ENCODE data around the gene IMMT. TPM values are rescaled to one million over a fixed set of nuclear protein-coding genes. Genes with fewer than 3 reads are reported as not detected.

IMMT gene
- total and polyA plus RNA-seq, 5 donors from 2014 or later: 58.4 to 71.3 (median 62.3) TPM

GRCh38 chr2:86239326-86239725 is 44.1 kb upstream of the IMMT start:
- ATAC-seq (ENCODE audit: low read depth in 2 of 2) (no peak), DNase-seq (no peak)
- no peaks in the 10 kb centered on the region for H3K36me3 Mint-ChIP-seq
- no peaks in the 10 kb centered on the region for H3K9me3 Mint-ChIP-seq
- peaks cover 11% of the 10 kb centered on the region for H3K27me3 Mint-ChIP-seq
- Histone ChIP-seq H3K27me3 (ENCODE audit: control insufficient read depth, insufficient read depth, low read length) (no peaks in the 10 kb centered on the region), H3K27ac (ENCODE audit: insufficient read depth, low read length, poor library complexity, severe bottlenecking) (no peak overlapping the region), H3K4me3 (ENCODE audit: low read depth, low read length) (no peak overlapping the region), H3K9me3 (ENCODE audit: control insufficient read depth in 2 of 2, low read length in 2 of 2) (no peaks in the 10 kb centered on the region), H3K4me1 (ENCODE audit: control insufficient read depth, insufficient read depth, low read length, poor library complexity, severe bottlenecking) (peaks cover 7% of the 10 kb centered on the region), H3K36me3 (ENCODE audit: control insufficient read depth, insufficient read depth, low read length) (no peaks in the 10 kb centered on the region)
- peaks cover 0 to 11% (median 5%) of the 10 kb centered on the region in 4 donors for H3K4me1 Mint-ChIP-seq
- H3K27ac Mint-ChIP-seq: no peak overlapping the region
- H3K4me3 Mint-ChIP-seq: no peak overlapping the region

- Histone ChIP-seq H3K9me3 (ENCODE audit: control insufficient read depth in 2 of 2, low read length in 2 of 2) (no peaks in the 10 kb centered on the region), H3K4me1 (ENCODE audit: control insufficient read depth, insufficient read depth, low read length, poor library complexity, severe bottlenecking) (peaks cover 7% of the 10 kb centered on the region), H3K36me3 (ENCODE audit: control insufficient read depth, insufficient read depth, low read length) (no peaks in the 10 kb centered on the region), H3K27me3 (ENCODE audit: control insufficient read depth, insufficient read depth, low read length) (no peaks in the 10 kb centered on the region), H3K27ac (ENCODE audit: insufficient read depth, low read length, poor library complexity, severe bottlenecking) (no peak overlapping the region), H3K4me3 (ENCODE audit: low read depth, low read length) (no peak overlapping the region)
- Mint-ChIP-seq H3K9me3 (no peaks in the 10 kb centered on the region), H3K4me3 (no peak overlapping the region), H3K27me3 (peaks cover 15% of the 10 kb centered on the region), H3K36me3 (no peaks in the 10 kb centered on the region), H3K4me1 (peaks cover 0 to 11% (median 5%) of the 10 kb centered on the region in 4 donors), H3K27ac (peak overlapping the region in 2 of 3 donors; percentile 7 to 42)
- DNase-seq (peak in 1 of 3 donors; percentile 47), ATAC-seq (ENCODE audit: low read depth in 2 of 2) (peak; percentile 76 to 79)
These were observed 43.1 kb upstream of the IMMT start for GRCh38 chr2:86238354-86238753.

- peak overlapping the region in 1 of 3 donors; percentile 1 for H3K27ac Mint-ChIP-seq
- Histone ChIP-seq H3K4me1 (ENCODE audit: control insufficient read depth, insufficient read depth, low read length, poor library complexity, severe bottlenecking) (peaks cover 7% of the 10 kb centered on the region), H3K27me3 (ENCODE audit: control insufficient read depth, insufficient read depth, low read length) (no peaks in the 10 kb centered on the region), H3K9me3 (ENCODE audit: control insufficient read depth in 2 of 2, low read length in 2 of 2) (no peaks in the 10 kb centered on the region), H3K27ac (ENCODE audit: insufficient read depth, low read length, poor library complexity, severe bottlenecking) (no peak overlapping the region), H3K4me3 (ENCODE audit: low read depth, low read length) (no peak overlapping the region), H3K36me3 (ENCODE audit: control insufficient read depth, insufficient read depth, low read length) (no peaks in the 10 kb centered on the region)
- no peak for ATAC-seq (ENCODE audit: low read depth in 2 of 2)
- no peak for DNase-seq
- H3K4me1 Mint-ChIP-seq: peaks cover 0 to 11% (median 5%) of the 10 kb centered on the region in 4 donors
- peaks cover 21% of the 10 kb centered on the region for H3K27me3 Mint-ChIP-seq
- no peaks in the 10 kb centered on the region for H3K36me3 Mint-ChIP-seq
- no peak overlapping the region for H3K4me3 Mint-ChIP-seq
- H3K9me3 Mint-ChIP-seq: no peaks in the 10 kb centered on the region
These were observed 41.9 kb upstream of the IMMT start for GRCh38 chr2:86237172-86237571.

- H3K27ac ChIP-seq (ENCODE audit: insufficient read depth, low read length, poor library complexity, severe bottlenecking): no peak overlapping the region
- no peak overlapping the region for H3K4me3 Mint-ChIP-seq
- no peak overlapping the region for H3K27ac Mint-ChIP-seq
- H3K27me3 Mint-ChIP-seq: peaks cover 20% of the 10 kb centered on the region
- no peaks in the 10 kb centered on the region for H3K9me3 ChIP-seq (ENCODE audit: control insufficient read depth in 2 of 2, low read length in 2 of 2)
- no peaks in the 10 kb centered on the region for H3K36me3 ChIP-seq (ENCODE audit: control insufficient read depth, insufficient read depth, low read length)
- no peak overlapping the region for H3K4me3 ChIP-seq (ENCODE audit: low read depth, low read length)
- ATAC-seq (ENCODE audit: low read depth in 2 of 2) (no peak), DNase-seq (no peak)
- no peaks in the 10 kb centered on the region for H3K9me3 Mint-ChIP-seq
- peaks cover 7% of the 10 kb centered on the region for H3K4me1 ChIP-seq (ENCODE audit: control insufficient read depth, insufficient read depth, low read length, poor library complexity, severe bottlenecking)
- H3K4me1 Mint-ChIP-seq: peaks cover 0 to 11% (median 5%) of the 10 kb centered on the region in 4 donors
- H3K36me3 Mint-ChIP-seq: no peaks in the 10 kb centered on the region
- no peaks in the 10 kb centered on the region for H3K27me3 ChIP-seq (ENCODE audit: control insufficient read depth, insufficient read depth, low read length)
These were observed 40.1 kb upstream of the IMMT start for GRCh38 chr2:86235196-86235980.

- Mint-ChIP-seq H3K27ac (peak overlapping the region in 1 of 3 donors; percentile 48), H3K9me3 (no peaks in the 10 kb centered on the region), H3K4me3 (no peak overlapping the region), H3K4me1 (peaks cover 0 to 11% (median 5%) of the 10 kb centered on the region in 4 donors), H3K27me3 (peaks cover 20% of the 10 kb centered on the region), H3K36me3 (no peaks in the 10 kb centered on the region)
- H3K4me3 ChIP-seq (ENCODE audit: low read depth, low read length): no peak overlapping the region
- no peaks in the 10 kb centered on the region for H3K36me3 ChIP-seq (ENCODE audit: control insufficient read depth, insufficient read depth, low read length)
- H3K27me3 ChIP-seq (ENCODE audit: control insufficient read depth, insufficient read depth, low read length): no peaks in the 10 kb centered on the region
- H3K27ac ChIP-seq (ENCODE audit: insufficient read depth, low read length, poor library complexity, severe bottlenecking): no peak overlapping the region
- DNase-seq (no peak), ATAC-seq (ENCODE audit: low read depth in 2 of 2) (no peak)
- H3K4me1 ChIP-seq (ENCODE audit: control insufficient read depth, insufficient read depth, low read length, poor library complexity, severe bottlenecking): peaks cover 7% of the 10 kb centered on the region
- no peaks in the 10 kb centered on the region for H3K9me3 ChIP-seq (ENCODE audit: control insufficient read depth in 2 of 2, low read length in 2 of 2)
These were observed 39.4 kb upstream of the IMMT start for GRCh38 chr2:86234563-86235131.

- Histone ChIP-seq H3K4me3 (ENCODE audit: low read depth, low read length) (no peak overlapping the region), H3K27ac (ENCODE audit: insufficient read depth, low read length, poor library complexity, severe bottlenecking) (no peak overlapping the region), H3K4me1 (ENCODE audit: control insufficient read depth, insufficient read depth, low read length, poor library complexity, severe bottlenecking) (peaks cover 4% of the 10 kb centered on the region), H3K9me3 (ENCODE audit: control insufficient read depth in 2 of 2, low read length in 2 of 2) (no peaks in the 10 kb centered on the region), H3K36me3 (ENCODE audit: control insufficient read depth, insufficient read depth, low read length) (no peaks in the 10 kb centered on the region), H3K27me3 (ENCODE audit: control insufficient read depth, insufficient read depth, low read length) (no peaks in the 10 kb centered on the region)
- H3K27me3 Mint-ChIP-seq: peaks cover 20% of the 10 kb centered on the region
- no peak for ATAC-seq (ENCODE audit: low read depth in 2 of 2)
- H3K27ac Mint-ChIP-seq: no peak overlapping the region
- H3K36me3 Mint-ChIP-seq: no peaks in the 10 kb centered on the region
- no peak overlapping the region for H3K4me3 Mint-ChIP-seq
- DNase-seq: no peak
- H3K9me3 Mint-ChIP-seq: no peaks in the 10 kb centered on the region
- H3K4me1 Mint-ChIP-seq: peaks cover 0 to 6% (median 3%) of the 10 kb centered on the region in 4 donors
These were observed 38.2 kb upstream of the IMMT start for GRCh38 chr2:86233436-86233835.

- no peaks in the 10 kb centered on the region for H3K9me3 ChIP-seq (ENCODE audit: control insufficient read depth in 2 of 2, low read length in 2 of 2)
- no peak for DNase-seq
- Mint-ChIP-seq H3K4me3 (no peak overlapping the region), H3K27ac (no peak overlapping the region), H3K4me1 (peaks cover 0 to 3% (median 0%) of the 10 kb centered on the region in 4 donors), H3K9me3 (no peaks in the 10 kb centered on the region), H3K27me3 (peaks cover 20% of the 10 kb centered on the region), H3K36me3 (no peaks in the 10 kb centered on the region)
- ATAC-seq (ENCODE audit: low read depth in 2 of 2): no peak
- H3K4me1 ChIP-seq (ENCODE audit: control insufficient read depth, insufficient read depth, low read length, poor library complexity, severe bottlenecking): no peaks in the 10 kb centered on the region
- no peaks in the 10 kb centered on the region for H3K27me3 ChIP-seq (ENCODE audit: control insufficient read depth, insufficient read depth, low read length)
- no peak overlapping the region for H3K4me3 ChIP-seq (ENCODE audit: low read depth, low read length)
- H3K36me3 ChIP-seq (ENCODE audit: control insufficient read depth, insufficient read depth, low read length): no peaks in the 10 kb centered on the region
- H3K27ac ChIP-seq (ENCODE audit: insufficient read depth, low read length, poor library complexity, severe bottlenecking): no peak overlapping the region
These were observed 37.6 kb upstream of the IMMT start for GRCh38 chr2:86232910-86233309.

Data from CD4-positive, CD25-positive, alpha-beta regulatory T cell (primary cell).